Measurements from ENCODE around the gene CFAP65.
A peak's percentile ranks its signal among the peaks of the same experiment; 100 is the strongest.

The CFAP65 gene

GRCh38 chr2:219060821-219061791, 19.8 kb upstream of the CFAP65 start, which contains the start of gene IHH:
IHH (minus strand) TSS chr2:219060921; CDS start chr2:219060467, 454 bp downstream.
- DNase-seq (ENCODE audit: extremely low read depth in 1 of 2, low read depth in 1 of 2): no peak

GRCh38 chr2:219059725-219060682, 18.7 kb upstream of the CFAP65 start:
- DNase-seq (ENCODE audit: extremely low read depth in 1 of 2, low read depth in 1 of 2): no peak

GRCh38 chr2:219059375-219059724, 18.0 kb upstream of the CFAP65 start:
- no peak for DNase-seq (ENCODE audit: extremely low read depth in 1 of 2, low read depth in 1 of 2)

- no peak for DNase-seq (ENCODE audit: extremely low read depth in 1 of 2, low read depth in 1 of 2)
Observed at GRCh38 chr2:219058541-219059374, 17.4 kb upstream of the CFAP65 start.

- DNase-seq (ENCODE audit: extremely low read depth in 1 of 2, low read depth in 1 of 2): peak; percentile 34 to 67
Observed at GRCh38 chr2:219057709-219058540, 16.6 kb upstream of the CFAP65 start.

GRCh38 chr2:219056896-219057708, 15.8 kb upstream of the CFAP65 start:
- DNase-seq (ENCODE audit: extremely low read depth in 1 of 2, low read depth in 1 of 2): no peak

- no peak for DNase-seq (ENCODE audit: extremely low read depth in 1 of 2, low read depth in 1 of 2)
Observed at GRCh38 chr2:219056176-219056895, 15.0 kb upstream of the CFAP65 start.

GRCh38 chr2:219054956-219055903, 13.9 kb upstream of the CFAP65 start:
- DNase-seq (ENCODE audit: extremely low read depth in 1 of 2, low read depth in 1 of 2): no peak

GRCh38 chr2:219049282-219049681, 8.0 kb upstream of the CFAP65 start:
- no peak for DNase-seq (ENCODE audit: extremely low read depth in 1 of 2, low read depth in 1 of 2)

GRCh38 chr2:219045937-219046550, 4.7 kb upstream of the CFAP65 start:
- no peak for DNase-seq (ENCODE audit: extremely low read depth in 1 of 2, low read depth in 1 of 2)

GRCh38 chr2:219042750-219043149, 1.4 kb upstream of the CFAP65 start:
- no peak for DNase-seq (ENCODE audit: extremely low read depth in 1 of 2, low read depth in 1 of 2)

GRCh38 chr2:219042157-219042556, 841 bp upstream of the CFAP65 start:
- no peak for DNase-seq (ENCODE audit: extremely low read depth in 1 of 2, low read depth in 1 of 2)

- DNase-seq (ENCODE audit: extremely low read depth in 1 of 2, low read depth in 1 of 2): no peak
Observed at GRCh38 chr2:219038600-219038999, 2.7 kb downstream of the CFAP65 start.

GRCh38 chr2:219037783-219038499, 3.4 kb downstream of the CFAP65 start:
- DNase-seq (ENCODE audit: extremely low read depth in 1 of 2, low read depth in 1 of 2): no peak

GRCh38 chr2:219035942-219036341, 5.4 kb downstream of the CFAP65 start:
- no peak for DNase-seq (ENCODE audit: extremely low read depth in 1 of 2, low read depth in 1 of 2)

- no peak for DNase-seq (ENCODE audit: extremely low read depth in 1 of 2, low read depth in 1 of 2)
Observed at GRCh38 chr2:219034823-219035222, 6.5 kb downstream of the CFAP65 start.
